PC-9 (cell line): Measurements from ENCODE around the gene GYPC.

ENCODE experiments used
- CTCF ChIP-seq: fragments of 200-600 bp; sonication (generic); conservative IDR thresholded peaks from 2 replicates; pipeline ENCODE4 v1.6.1; 2017; ENCODE audit warnings: mixed run types, antibody characterized with exemption, mild to moderate bottlenecking, moderate library complexity
- EZH2 ChIP-seq: fragments of 200-600 bp; sonication (generic); IDR thresholded peaks from 2 replicates; pipeline ENCODE4 v1.8.0; 2017; ENCODE audit warnings: antibody characterized with exemption, low read depth

- TF ChIP-seq EZH2 (no peak), CTCF (no peak)
These were observed 21.2 kb downstream of the GYPC start for GRCh38 chr2:126677176-126677538.
